CD4-positive, alpha-beta T cell (primary cell): Measurements from ENCODE around the gene RBM7. TPM values are rescaled to one million over a fixed set of nuclear protein-coding genes. Genes with fewer than 3 reads are reported as not detected.

ENCODE experiments used
- ATAC-seq: fragments of 200-7000 bp; cut with Tn5 transposase; one replicate; pipeline ENCODE4 v1.10.0; 2022; ENCODE audit warnings: mild to moderate bottlenecking; ENCODE audit not compliant: poor library complexity
- CTCF ChIA-PET: fragments of 350-600 bp; sonication (Branson Sonifier 250); formaldehyde crosslinking; loops from one replicate; lab custom pipeline; 2021; ENCODE audit warnings: antibody characterized with exemption, inconsistent platforms; lab: Charles Lee
- POLR2A ChIA-PET: fragments of 350-600 bp; sonication (Branson Sonifier 250); formaldehyde crosslinking; loops from one replicate; lab custom pipeline; 2021; ENCODE audit warnings: antibody characterized with exemption, inconsistent platforms; lab: Charles Lee
- DNase-seq, 14 experiments: peaks; one replicate each; pipeline ENCODE4 v3.0.0-alpha.2; 2013 to 2020; ENCODE audit warnings: mixed read lengths in 2 of 14
- H3K27ac ChIP-seq, 2 donors: one replicate each; pipeline versions ENCODE4 v1.5.1 to v1.7.0; 2013; ENCODE audit warnings: low read length in 2 of 2, low read depth in 1 of 2, mild to moderate bottlenecking in 1 of 2
- H3K27me3 ChIP-seq, 2 experiments: 1 replicate in 1 of 2; 2 replicates in 1 of 2; pipeline versions ENCODE4 v1.6.1 to v1.7.0; 2013; ENCODE audit warnings: low read length in 2 of 2, control low read depth in 1 of 2, mild to moderate bottlenecking in 1 of 2, moderate library complexity in 1 of 2; ENCODE audit not compliant: insufficient read depth in 2 of 2, control insufficient read depth in 1 of 2
- H3K36me3 ChIP-seq: one replicate; pipeline ENCODE4 v1.6.1; 2013; ENCODE audit warnings: low read length, control low read depth; ENCODE audit not compliant: insufficient read depth
- H3K4me1 ChIP-seq: one replicate; pipeline ENCODE4 v1.6.1; 2013; ENCODE audit warnings: low read length, control low read depth; ENCODE audit not compliant: insufficient read depth
- H3K4me3 ChIP-seq: one replicate; pipeline ENCODE4 v1.5.1; 2013; ENCODE audit warnings: mild to moderate bottlenecking, low read length, moderate library complexity
- H3K9me3 ChIP-seq, 2 experiments: 1 replicate in 1 of 2; 2 replicates in 1 of 2; pipeline versions ENCODE4 v1.6.1 to v1.7.0; 2013; ENCODE audit warnings: low read length in 2 of 2, mild to moderate bottlenecking in 2 of 2, control low read depth in 1 of 2, moderate library complexity in 1 of 2; ENCODE audit not compliant: control insufficient read depth in 1 of 2, insufficient read depth in 1 of 2
- H3K27ac Mint-ChIP-seq: one replicate; pipeline ENCODE4 v1.8.0; 2020; ENCODE audit warnings: mixed read lengths
- H3K27me3 Mint-ChIP-seq: one replicate; pipeline ENCODE4 v1.8.0; 2021; ENCODE audit warnings: mixed read lengths
- H3K36me3 Mint-ChIP-seq: one replicate; pipeline ENCODE4 v1.8.0; 2021; ENCODE audit warnings: low read depth, mixed read lengths
- H3K4me1 Mint-ChIP-seq: one replicate; pipeline ENCODE4 v1.8.0; 2021; ENCODE audit warnings: low read depth, mixed read lengths
- H3K4me3 Mint-ChIP-seq: one replicate; pipeline ENCODE4 v1.8.0; 2020; ENCODE audit warnings: mild to moderate bottlenecking, mixed read lengths
- H3K9me3 Mint-ChIP-seq: one replicate; pipeline ENCODE4 v1.8.0; 2020; ENCODE audit warnings: mixed read lengths
- intact Hi-C, 2 experiments: fragments of 100-400 bp; cut with DNase I in 1 of 2; cut with micrococcal nuclease in 1 of 2; formaldehyde crosslinking; loops; one replicate each; pipeline versions ENCODE4 v1.15.1 to v1.9.0; 2023 to 2025; cut with DNase I, micrococcal nuclease
- total RNA-seq, 174 experiments: library from RNA in 2 of 174; stranded (reverse) in 2 of 174; gene quantifications; one replicate each; pipeline ENCODE4 v1.2.3 and lab custom pipeline; 2021 to 2026
- TF ChIP-seq, protein P1 (sequence below): fragments of 200-600 bp; IDR thresholded peaks from one replicate; pipeline ENCODE4 v1.8.0; 2022; ENCODE audit warnings: antibody characterized with exemption, mild to moderate bottlenecking

The RBM7 gene
- total RNA-seq, 2 experiments from 2014 or later, result 76.1 to 81.9 TPM

DNA sequence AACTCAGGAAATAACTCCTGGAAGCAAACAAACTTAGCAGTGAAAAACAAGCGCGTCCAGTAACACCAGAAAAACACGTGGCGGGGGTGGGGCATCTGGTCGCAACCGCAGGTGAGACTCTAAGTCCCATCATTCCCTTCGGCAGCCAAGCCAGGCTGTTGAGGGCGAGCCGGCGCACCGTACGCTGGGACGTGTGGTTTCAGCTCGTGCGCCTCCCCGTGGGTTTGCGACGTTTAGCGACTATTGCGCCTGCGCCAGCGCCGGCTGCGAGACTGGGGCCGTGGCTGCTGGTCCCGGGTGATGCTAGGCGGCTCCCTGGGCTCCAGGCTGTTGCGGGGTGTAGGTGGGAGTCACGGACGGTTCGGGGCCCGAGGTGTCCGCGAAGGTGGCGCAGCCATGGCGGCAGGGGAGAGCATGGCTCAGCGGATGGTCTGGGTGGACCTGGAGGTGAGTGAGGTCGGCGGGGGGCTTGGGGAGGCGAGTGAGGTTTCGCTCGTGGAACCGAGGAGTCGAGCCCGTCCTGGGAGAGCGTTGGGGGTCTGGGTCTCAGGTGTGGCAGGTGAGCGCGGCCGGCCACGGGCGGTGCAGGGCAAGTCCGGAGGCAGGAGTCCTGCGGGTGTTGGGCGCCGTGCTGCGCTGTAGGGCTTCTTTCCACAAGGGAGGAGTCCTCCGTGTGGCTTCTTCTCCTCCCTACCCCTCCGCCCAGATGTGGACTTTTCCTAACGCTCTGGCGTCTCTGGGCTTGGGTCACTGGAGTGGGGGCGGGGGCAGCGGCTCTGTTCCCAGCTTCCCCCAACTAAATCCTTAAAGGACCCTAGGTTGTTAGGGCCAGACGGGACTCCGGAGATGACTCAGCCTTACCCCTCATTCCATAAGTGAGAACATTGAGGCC is 39.0 kb downstream of the RBM7 start, which contains the start of gene REXO2:
Gene REXO2 (plus strand): TSS at position 239 of the 892 bp plus-strand sequence. CDS start 62 bp downstream, at position 301.
- CTCF ChIA-PET, result interaction anchor here (1.6 kb wide), 1 partner anchor 44 kb away, joined by 3 read pairs; no protein-coding TSS in a partner anchor
- Mint-ChIP-seq H3K27me3 (no peaks in the 10 kb centered on the region), H3K27ac (peak within 1 kb of the TSS; percentile 89), H3K4me3 (peak within 1 kb of the TSS; percentile 98), H3K4me1 (peaks cover 36% of the 10 kb centered on the region), H3K9me3 (peaks cover 3% of the 10 kb centered on the region), H3K36me3 (peaks cover 43% of the 10 kb centered on the region)
- Histone ChIP-seq H3K36me3 (peaks cover 14% of the 10 kb centered on the region), H3K9me3 (no peaks in the 10 kb centered on the region), H3K27ac (peak within 1 kb of the TSS; percentile 35 to 49), H3K4me3 (peak within 1 kb of the TSS; percentile 100), H3K27me3 (no peaks in the 10 kb centered on the region), H3K4me1 (peaks cover 16% of the 10 kb centered on the region)
- POLR2A ChIA-PET, result interaction anchor here (0.6 to 1.9 kb wide), 8 partner anchors 20 to 61 kb away, joined by 3 to 22 read pairs (median 4); partner anchors contain the start of genes C11orf71 and RBM7
- ATAC-seq (peak; percentile 99), DNase-seq (peak; percentile 89 to 98 (median 93))
- TF ChIP-seq, protein P1, sequence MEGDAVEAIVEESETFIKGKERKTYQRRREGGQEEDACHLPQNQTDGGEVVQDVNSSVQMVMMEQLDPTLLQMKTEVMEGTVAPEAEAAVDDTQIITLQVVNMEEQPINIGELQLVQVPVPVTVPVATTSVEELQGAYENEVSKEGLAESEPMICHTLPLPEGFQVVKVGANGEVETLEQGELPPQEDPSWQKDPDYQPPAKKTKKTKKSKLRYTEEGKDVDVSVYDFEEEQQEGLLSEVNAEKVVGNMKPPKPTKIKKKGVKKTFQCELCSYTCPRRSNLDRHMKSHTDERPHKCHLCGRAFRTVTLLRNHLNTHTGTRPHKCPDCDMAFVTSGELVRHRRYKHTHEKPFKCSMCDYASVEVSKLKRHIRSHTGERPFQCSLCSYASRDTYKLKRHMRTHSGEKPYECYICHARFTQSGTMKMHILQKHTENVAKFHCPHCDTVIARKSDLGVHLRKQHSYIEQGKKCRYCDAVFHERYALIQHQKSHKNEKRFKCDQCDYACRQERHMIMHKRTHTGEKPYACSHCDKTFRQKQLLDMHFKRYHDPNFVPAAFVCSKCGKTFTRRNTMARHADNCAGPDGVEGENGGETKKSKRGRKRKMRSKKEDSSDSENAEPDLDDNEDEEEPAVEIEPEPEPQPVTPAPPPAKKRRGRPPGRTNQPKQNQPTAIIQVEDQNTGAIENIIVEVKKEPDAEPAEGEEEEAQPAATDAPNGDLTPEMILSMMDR, result peak; percentile 16
- intact Hi-C loops, result loop anchor here (1.0 to 10.0 kb wide), 4 partner anchors 39 to 667 kb away; partner anchors contain the start of genes C11orf71 (in 2 of the 2), RBM7 (in 2 of the 2) and ZW10 (in 1 of the 2)

GRCh38 chr11:114440121-114440860 is 39.8 kb downstream of the RBM7 start:
- Histone ChIP-seq H3K27me3 (no peaks in the 10 kb centered on the region), H3K4me1 (peaks cover 16% of the 10 kb centered on the region), H3K4me3 (peak overlapping the region; percentile 100), H3K36me3 (peaks cover 21% of the 10 kb centered on the region), H3K9me3 (no peaks in the 10 kb centered on the region), H3K27ac (no peak overlapping the region)
- H3K4me3 Mint-ChIP-seq, result peak overlapping the region; percentile 98
- DNase-seq (peak in 1 of 14 experiments; percentile 1), ATAC-seq (no peak)
- H3K27ac Mint-ChIP-seq, result peak overlapping the region; percentile 89
- TF ChIP-seq, protein P1, result peak; percentile 5
- peaks cover 51% of the 10 kb centered on the region for H3K36me3 Mint-ChIP-seq
- intact Hi-C loops, result loop anchor here in 1 of 2 experiments (2.0 kb wide), 1 partner anchor 557 kb away; no protein-coding TSS in a partner anchor
- POLR2A ChIA-PET, result interaction anchor here (1.0 kb wide), 1 partner anchor 29 kb away, joined by 3 read pairs; no protein-coding TSS in a partner anchor
- CTCF ChIA-PET, result interaction anchor here (1.6 kb wide), 1 partner anchor 45 kb away, joined by 3 read pairs; no protein-coding TSS in a partner anchor
- peaks cover 36% of the 10 kb centered on the region for H3K4me1 Mint-ChIP-seq
- no peaks in the 10 kb centered on the region for H3K27me3 Mint-ChIP-seq
- no peaks in the 10 kb centered on the region for H3K9me3 Mint-ChIP-seq
